ENCODE results near the gene AHSG. TPM values are rescaled to one million over a fixed set of nuclear protein-coding genes. Genes with fewer than 3 reads are reported as not detected.

Gene AHSG
- total RNA-seq, 1 donor from 2014 or later: 0.53 TPM

- intact Hi-C loops (cut with DNase I): no loop called here
- no peak overlapping the region for H3K27ac ChIP-seq
- H3K4me3 ChIP-seq: no peak overlapping the region
- no peaks in the 10 kb centered on the region for H3K27me3 ChIP-seq
- no peaks in the 10 kb centered on the region for H3K9me3 ChIP-seq
- no peaks in the 10 kb centered on the region for H3K36me3 ChIP-seq
- H3K4me1 ChIP-seq: peaks cover 2 to 4% of the 10 kb centered on the region in 2 donors
- no peak for DNase-seq (ENCODE audit: low spot score in 2 of 2)
- TF ChIP-seq CTCF (IDR thresholded peaks at IDR 0.05): no peak
Observed at GRCh38 chr3:186620213-186621092, 7.6 kb downstream of the AHSG start.

DNA sequence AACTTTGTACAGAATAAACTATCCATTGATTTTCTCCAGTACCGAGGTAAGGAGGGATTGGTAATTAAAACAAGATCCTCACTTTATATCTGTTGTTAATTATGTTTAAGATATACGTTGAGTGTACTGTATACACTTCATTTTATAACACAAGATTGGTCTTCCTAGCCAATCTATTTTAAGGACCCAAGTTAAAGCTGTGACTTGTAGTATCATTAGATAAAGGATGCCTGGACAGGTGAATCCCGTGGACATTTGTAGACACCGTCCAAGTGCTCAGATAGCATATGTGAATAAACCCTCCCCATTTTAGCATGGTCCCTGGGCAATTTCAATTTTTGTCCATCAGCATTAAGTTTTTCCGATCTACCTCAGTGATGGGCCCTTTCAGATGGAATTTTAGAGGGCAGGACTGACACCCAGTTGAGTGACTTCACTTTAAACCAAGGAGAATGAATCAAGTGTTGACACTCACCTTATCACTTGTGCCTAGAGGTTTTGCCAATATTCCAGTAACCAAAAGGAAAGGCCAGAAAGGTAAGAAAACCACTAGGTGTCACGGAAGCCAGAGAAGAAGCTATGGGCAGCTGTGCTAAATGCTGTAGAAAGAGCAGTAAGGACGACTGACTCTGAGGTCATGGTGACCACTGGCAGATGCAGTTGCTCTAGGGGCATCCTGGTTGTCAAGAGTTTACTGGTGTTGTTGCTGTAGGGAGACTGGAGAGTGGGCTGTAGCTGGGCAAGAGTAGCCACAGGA lies 9.2 kb downstream of the AHSG start:
- intact Hi-C loops (cut with DNase I): no loop called here
- no peak overlapping the region for H3K4me3 ChIP-seq
- no peaks in the 10 kb centered on the region for H3K9me3 ChIP-seq
- H3K27ac ChIP-seq: no peak overlapping the region
- DNase-seq (ENCODE audit: low spot score in 2 of 2): no peak
- H3K4me1 ChIP-seq: no peaks in the 10 kb centered on the region
- no peaks in the 10 kb centered on the region for H3K36me3 ChIP-seq
- H3K27me3 ChIP-seq: no peaks in the 10 kb centered on the region
- TF ChIP-seq CTCF (IDR thresholded peaks at IDR 0.05): no peak

GRCh38 chr3:186622651-186623310 lies 9.9 kb downstream of the AHSG start:
- no peaks in the 10 kb centered on the region for H3K27me3 ChIP-seq
- H3K9me3 ChIP-seq: no peaks in the 10 kb centered on the region
- DNase-seq (ENCODE audit: low spot score in 2 of 2): no peak
- intact Hi-C loops (cut with DNase I): no loop called here
- no peaks in the 10 kb centered on the region for H3K36me3 ChIP-seq
- TF ChIP-seq CTCF (IDR thresholded peaks at IDR 0.05): no peak
- no peak overlapping the region for H3K4me3 ChIP-seq
- H3K27ac ChIP-seq: no peak overlapping the region
- H3K4me1 ChIP-seq: no peaks in the 10 kb centered on the region

DNA sequence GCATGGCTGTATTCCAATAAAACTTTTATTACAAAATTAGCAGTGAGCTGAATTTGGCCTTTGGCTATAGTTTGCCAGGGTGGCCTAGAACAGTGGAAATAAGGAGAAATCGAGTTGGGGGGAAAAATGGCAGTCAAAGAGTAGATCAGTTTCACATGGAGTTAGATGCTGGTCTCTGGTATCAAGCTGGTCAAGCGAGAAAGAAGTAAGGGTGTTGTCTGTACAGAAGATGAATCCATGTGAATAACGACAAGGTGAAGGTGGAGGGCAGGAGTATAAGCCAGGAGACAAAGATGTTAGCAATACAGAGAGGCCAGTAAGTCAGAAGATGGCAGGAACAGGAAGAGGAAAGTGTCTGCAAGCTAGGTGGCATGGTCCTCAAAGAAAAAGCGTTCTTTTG lies 11.7 kb downstream of the AHSG start:
- no peaks in the 10 kb centered on the region for H3K36me3 ChIP-seq
- no peak for TF ChIP-seq CTCF (IDR thresholded peaks at IDR 0.05)
- H3K27ac ChIP-seq: no peak overlapping the region
- intact Hi-C loops (cut with DNase I): no loop called here
- H3K9me3 ChIP-seq: no peaks in the 10 kb centered on the region
- no peaks in the 10 kb centered on the region for H3K4me1 ChIP-seq
- H3K27me3 ChIP-seq: no peaks in the 10 kb centered on the region
- no peak for DNase-seq (ENCODE audit: low spot score in 2 of 2)
- no peak overlapping the region for H3K4me3 ChIP-seq

DNA sequence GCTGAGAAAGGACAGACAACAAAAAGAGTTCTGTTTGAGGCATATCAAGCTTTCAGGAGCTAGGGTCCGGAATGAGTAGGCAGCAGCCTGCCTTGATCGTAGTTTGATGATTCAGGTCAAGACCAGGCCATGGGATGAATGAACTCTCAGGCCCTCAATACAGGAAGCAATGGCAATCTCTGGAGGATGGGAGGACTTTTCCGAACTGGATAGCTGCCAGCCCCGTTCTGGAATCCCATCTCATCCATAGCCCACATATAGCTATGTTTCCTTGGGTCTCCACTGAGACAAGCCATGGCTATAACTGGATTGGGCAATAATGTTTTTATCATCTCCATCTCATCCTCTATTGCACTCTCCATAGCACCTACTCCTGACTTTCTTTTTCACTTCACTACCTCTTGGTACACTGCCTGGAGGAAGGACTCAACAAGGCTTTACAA lies 12.8 kb downstream of the AHSG start:
- no peaks in the 10 kb centered on the region for H3K27me3 ChIP-seq
- H3K27ac ChIP-seq: no peak overlapping the region
- H3K4me3 ChIP-seq: no peak overlapping the region
- no peaks in the 10 kb centered on the region for H3K9me3 ChIP-seq
- no peaks in the 10 kb centered on the region for H3K4me1 ChIP-seq
- H3K36me3 ChIP-seq: no peaks in the 10 kb centered on the region
- intact Hi-C loops (cut with DNase I): no loop called here
- no peak for TF ChIP-seq CTCF (IDR thresholded peaks at IDR 0.05)
- DNase-seq (ENCODE audit: low spot score in 2 of 2): no peak
